Activated CD4-positive, alpha-beta T cell treated with anti-CD3 and anti-CD28 coated beads, Interleukin-10, Interleukin-2, amounts not matched to agents 100 ng/mL and 50 ng/mL, durations not matched to agents 16 hours and 8 hours (primary cell): ENCODE data around the gene GCLC.
"Not testable (repeated sequence)": the region's sequence is repeated elsewhere in the genome, so short reads cannot be mapped to it uniquely, and the experiment has no call there.

Source experiments
- DNase-seq: peaks from one replicate; pipeline ENCODE4 v3.0.0-alpha.2; 2020

The GCLC gene

DNA sequence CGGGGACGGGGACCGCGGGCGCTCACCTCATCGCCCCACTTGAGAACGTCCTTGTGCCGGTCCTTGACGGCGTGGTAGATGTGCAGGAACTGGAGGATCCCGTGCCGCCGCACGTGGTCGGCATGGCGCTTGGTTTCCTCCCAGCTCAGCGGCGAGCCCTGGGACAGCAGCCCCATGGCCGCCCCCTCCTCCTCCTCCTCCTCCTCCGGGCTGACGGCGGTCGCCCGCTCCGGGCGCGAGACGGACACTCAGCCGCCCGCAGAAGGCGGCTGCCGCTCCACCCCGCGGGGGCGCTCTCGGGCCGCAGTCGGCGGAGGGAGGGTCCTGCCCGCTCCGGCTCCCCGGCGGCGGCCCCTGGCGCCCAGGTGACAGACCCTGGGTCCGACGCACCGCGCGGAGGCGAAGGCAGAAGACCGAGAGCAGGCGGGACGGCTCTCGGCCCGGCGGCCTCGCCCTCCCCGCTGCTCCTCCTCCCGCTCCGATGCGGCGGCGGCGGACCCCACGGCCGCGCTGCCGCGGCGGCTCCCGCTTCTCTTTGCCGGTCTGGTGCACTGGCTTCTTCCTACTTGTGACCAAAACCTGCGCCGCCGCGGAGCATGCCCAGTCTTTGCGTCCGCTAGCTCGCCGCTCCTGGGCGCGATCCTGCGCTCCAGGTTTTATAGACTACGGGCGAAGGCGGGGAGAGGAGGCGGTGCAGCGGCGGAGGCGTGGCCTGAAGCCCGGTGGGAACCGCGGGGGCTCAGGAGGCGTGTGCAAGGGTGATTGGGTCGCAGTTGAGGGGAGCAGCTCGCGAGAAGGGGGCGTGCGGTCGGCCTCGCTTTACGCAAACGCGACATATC, at the start of gene GCLC:
GCLC (minus strand) TSS at position 632 of the 839 bp plus-strand sequence; CDS start at position 176, 456 bp downstream.
- DNase-seq, result peak; percentile 96

DNA sequence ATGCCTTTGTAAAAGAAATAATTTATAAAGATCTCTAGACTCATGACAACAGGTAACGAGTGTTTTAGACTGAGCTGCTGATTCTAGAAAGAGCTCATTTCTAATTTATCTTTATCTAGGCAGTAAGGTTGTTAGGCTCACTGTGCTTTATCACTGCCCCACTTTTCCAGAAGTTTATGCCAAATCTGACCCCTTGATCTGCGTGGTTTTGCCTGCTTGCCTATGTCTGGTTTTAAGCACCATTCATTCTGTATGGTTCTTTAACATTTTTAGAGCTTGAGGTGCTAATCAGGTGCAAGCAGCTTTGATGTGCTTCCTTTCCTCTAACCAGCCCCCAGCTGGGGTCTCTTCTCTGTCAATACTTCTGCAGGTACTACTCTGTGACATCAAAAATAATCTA, 49.7 kb upstream of the GCLC start:
- DNase-seq, result no peak

DNA sequence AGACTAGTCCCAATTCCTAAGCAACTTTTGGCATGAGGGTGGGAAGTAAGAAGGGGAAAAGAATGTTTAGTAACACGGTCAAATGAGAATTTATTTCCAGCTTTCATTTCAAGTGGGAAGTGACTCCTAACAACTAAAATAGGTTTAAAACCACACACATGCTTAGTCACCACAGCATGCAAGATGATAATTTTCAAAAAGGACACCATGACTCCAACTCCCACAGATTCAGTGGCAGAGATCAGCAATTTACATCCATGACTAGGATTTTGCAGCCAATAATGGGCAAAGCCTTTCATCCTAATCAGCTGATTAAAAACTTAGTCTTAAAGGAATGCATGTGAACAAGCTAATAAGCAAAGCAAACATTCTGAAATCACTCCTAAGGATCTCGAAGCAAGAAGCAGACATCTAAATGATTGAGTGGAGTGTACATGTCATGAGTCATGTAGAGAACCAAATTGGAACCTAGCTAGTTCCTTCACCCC, 48.1 kb upstream of the GCLC start:
- DNase-seq, result peak; percentile 5

DNA sequence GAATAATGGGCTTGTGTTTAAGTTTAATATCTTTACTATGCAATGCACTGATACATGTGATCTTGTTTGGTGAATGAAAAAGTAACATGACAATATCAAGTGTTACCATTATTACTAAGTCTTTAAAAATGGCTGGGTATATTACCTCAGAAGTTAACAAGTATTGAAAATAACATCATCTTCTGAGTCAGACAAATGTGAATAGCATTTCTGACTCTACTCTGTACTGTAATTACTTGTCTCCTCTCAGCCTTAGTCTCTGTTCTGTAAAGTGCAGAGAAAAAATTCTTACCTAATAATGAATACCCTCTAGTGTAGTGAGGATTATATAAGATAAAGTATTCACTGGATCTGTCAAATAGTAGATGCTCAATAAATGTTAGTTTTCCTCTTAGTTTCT, 47.0 kb upstream of the GCLC start:
- DNase-seq, result peak; percentile 23

DNA sequence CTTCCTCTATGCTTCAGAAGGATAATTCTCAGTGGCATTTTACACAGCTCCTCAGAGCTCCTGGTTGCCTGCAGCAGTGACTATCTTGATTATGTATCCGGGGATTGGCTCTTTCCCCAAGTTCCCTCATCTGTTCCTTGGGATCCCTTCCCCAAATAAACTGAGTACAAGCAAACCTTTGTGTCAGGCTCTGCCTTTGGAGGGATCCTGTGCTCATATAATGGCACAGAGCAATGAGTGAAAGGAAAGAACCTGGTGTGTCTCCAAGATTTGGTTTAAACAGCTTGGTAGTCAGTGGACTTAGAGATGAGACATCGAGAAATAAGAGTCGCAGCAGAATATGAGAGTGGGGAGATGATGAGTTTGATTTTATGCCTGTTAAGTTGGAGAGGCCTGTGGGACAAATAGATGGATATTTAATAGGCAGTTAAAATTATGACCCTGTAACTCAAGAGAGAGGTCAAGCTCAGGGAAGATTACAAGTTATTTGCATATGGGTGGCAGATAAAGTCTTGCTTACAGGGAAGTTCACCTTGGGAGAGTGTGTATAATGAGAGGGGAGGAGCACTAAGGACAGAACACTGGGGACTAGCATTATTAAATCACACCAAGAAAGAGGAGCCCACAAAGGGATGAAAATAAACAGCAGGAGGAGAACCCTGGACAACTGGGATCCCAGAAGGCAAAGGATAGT, 44.1 kb upstream of the GCLC start:
- DNase-seq, result no peak

DNA sequence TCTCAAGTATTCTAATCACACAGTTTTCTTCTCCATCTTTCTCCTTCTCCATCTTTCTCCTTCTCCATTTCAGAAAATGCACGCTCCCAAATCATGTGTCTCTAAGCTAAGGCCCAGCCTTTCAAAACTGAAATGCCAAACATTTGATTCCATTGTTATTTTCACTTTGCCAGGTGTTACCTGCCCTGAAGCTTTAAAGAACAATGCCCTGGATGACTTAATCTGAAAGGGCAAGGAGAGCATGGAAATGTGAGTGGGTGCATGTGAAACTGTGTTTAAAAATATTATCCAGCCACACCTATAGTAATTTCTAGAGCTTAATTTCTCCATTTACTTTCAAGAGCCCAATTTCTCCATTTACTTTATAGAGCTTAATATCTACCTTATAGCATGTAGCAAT, 42.4 kb upstream of the GCLC start:
- DNase-seq, result no peak

DNA sequence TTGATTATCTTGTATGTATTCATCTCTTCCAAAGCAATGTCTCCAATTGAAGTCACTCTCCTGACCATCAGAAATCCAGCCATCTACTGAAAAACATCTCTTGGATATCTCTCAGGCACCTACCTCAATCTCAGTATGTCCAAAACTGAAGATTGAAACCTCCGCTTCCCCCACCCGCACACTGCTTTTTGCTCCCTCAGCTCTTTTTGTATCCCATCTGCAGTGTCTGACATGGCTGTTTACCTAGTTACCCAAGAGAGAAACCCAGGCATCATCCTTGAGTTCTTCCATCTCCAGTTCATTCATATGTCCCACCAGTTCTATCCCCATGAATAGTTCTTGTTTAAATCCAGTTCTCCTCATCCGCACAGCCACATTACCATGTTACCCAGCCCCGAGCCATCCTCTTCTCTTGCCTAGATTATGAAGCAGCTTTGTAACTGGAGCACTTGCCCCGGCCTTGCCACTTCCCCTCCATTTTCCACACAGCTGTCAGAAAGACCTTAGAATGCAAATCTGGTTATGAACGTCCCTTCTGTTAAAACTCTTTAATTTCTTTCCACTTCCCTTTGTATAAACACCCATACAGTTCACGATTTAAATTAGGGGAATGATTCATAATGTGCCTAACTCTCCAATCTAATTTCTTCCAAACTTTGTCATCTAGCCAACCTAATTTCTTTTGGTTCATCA, 40.5 kb upstream of the GCLC start:
- DNase-seq, result no peak

DNA sequence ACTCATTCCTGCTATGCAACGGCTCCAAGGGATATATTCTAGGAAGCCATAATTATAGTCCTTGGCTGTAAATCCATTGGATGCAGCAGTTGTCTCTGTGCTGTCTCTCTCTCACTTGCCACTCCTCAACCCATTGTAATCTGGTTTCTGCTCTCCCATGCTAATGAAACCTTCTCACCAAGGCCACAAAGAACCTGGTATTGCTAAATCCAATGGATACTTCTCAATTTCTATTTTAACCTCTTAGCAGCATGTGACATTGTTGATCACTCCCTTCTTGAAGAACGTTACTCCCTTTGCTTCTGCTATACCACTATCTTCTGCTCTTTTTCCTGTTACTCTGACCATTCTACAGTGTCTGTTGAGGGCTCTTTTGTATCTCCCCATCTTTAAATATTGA, 39.8 kb upstream of the GCLC start:
- DNase-seq, result no peak

DNA sequence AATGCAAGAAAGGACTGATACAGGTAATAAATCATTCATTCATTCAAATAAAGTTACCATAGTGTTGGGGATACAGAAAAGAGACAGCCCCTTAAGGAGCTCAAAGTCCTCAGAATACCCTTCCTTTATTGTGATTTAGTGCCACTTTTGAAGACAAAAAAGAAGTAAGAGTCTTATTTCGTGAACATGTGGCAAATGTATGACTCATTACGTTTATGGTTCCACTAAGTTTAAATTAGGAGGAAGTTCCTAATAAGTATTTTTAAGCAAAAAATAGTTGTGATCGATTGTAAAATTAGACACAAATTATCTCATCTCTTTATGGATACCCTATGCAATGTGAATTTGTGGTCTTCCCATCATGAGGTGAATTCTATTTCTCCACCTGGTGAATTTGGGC, 38.5 kb upstream of the GCLC start:
- DNase-seq, result no peak

DNA sequence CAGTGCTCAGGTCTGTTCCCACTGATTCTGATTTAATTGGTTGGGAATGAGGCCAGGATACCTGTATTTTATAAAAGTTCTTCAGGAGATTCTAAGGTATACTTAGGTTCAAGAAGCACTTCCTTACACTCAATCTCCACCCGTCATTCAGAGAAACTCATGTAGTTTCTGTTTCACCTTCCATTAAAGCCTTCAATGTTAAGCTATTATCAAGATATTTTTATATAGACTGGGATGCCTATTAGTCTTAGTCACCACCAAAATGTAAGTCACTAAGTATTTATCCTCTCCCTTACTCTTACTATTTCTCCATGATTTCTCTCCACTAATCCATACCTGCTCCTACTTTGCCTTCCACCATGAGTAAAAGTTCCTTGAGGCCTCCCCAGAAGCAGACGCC, 38.1 kb upstream of the GCLC start:
- peak; percentile 11 for DNase-seq

DNA sequence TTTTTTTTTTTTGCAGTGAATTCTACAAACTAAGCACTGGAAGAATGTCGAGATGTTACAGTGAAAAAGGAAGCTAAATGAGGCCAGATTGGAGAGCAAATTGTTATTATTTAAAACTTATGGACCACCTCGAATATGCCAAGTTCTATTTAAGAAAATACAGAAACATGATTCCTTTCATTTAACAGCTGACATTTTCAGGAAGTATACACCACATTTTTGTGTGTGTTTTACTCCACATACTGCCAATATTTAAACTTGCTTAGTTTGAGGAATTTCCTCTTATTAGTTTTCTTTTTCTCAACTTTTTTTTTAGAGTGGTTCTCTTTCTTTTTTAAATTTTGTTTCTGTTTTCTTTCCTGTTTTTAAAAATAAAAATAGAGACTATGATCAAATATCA, 37.0 kb upstream of the GCLC start:
- no peak for DNase-seq

DNA sequence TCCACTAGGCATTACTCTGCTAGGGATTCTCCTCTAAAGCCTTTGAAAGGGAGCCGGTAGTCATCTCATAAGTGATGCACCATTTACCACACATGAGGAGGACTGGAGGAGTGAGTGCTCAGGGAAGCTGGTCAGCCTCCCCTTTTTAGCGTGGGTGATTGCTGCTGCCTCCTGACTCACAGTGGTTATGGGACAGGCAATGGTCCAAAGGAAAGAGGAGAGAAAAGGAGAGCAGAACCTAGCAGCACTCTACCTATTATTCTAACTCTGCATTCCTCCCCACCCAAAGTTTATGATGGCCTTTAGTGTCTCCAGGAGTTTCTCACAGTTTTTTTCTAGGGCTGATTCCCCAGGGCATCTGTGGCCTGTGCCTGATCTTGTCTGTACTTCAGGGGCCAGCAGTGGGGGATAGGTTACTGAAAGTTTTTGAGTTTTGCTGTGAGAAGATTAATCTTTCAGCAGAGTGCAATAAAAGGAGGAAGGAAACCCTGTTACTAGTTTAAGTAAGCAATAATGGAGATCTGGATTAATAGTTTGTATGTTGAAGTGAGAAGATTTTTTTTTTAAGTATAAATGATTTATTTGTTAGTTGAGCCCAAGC, 36.4 kb upstream of the GCLC start:
- no peak for DNase-seq

DNA sequence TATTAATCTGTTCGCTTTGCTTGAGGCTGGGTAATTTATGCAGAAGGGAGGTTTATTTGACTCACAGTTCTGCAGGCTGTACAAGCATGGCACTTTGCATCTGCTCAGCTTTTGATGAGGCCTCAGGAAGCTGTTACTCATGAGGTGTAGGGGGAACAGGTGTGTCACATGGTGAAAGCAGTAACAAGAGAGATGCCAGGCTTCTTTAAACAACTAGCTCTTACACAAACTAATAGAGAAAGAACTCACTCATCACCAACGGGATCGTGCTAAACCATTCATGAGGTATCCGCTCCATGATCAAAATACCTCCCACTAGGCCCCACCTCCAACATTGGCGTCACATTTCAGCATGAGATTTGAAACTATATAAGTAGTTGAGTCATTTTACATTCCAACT, 34.4 kb upstream of the GCLC start:
- peak; percentile 34 for DNase-seq

DNA sequence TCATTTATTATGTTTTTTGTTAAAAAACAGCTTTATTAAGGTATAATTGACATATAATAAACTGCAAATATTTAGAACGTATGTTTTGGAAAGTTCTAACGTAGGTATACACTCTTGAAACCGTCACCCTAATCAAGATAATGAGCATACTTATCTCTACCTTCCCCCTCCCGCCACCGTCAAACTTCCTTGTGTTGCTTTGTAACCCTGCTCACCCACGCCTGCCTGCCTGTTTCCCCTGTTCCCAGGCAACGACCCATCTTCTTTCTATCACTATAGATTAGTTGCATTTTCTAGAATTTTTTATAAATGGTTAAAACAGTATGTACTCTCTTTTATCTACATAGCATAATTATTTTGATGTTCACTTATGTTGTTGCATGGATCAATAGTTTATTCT, 33.5 kb upstream of the GCLC start:
- DNase-seq, result no peak

DNA sequence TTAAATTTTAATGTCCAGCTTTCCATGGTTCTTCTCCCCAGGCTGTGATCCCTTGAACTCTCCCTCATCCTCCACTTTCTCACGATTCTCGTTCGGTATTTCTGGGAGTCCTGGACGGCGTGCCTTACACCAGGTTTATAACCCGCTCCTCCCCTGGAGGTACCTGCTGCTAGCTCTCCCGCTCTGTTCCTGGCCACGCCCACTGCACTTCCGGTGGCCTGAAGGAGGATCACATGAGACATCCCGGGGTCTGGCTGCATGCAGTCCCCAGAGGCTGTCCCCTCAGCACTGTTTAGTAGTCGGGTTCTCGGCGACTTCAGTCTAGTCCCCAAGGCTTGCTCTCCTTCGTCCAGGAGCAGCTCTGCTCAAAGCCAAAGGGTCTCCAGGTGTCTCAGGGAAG, 28.4 kb upstream of the GCLC start:
- DNase-seq, result no peak

DNA sequence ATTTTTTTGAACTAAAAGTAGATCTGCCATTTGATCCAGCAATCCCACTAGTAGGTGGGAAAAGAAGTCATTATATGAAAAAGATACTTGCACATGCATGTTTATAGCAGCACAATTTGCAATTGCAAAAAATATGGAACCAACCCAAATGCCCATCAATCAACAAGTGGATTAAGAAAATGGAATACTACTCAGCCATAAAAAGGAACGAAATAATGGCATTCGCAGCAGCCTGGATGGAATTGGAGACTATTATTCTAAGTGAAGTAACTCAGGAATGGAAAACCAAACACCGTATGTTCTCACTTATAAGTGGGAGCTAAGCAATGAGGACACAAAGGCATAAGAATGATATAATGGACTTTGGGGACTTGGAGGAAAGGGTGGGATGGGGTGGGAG, 27.5 kb upstream of the GCLC start:
- not testable (repeated sequence) for DNase-seq

DNA sequence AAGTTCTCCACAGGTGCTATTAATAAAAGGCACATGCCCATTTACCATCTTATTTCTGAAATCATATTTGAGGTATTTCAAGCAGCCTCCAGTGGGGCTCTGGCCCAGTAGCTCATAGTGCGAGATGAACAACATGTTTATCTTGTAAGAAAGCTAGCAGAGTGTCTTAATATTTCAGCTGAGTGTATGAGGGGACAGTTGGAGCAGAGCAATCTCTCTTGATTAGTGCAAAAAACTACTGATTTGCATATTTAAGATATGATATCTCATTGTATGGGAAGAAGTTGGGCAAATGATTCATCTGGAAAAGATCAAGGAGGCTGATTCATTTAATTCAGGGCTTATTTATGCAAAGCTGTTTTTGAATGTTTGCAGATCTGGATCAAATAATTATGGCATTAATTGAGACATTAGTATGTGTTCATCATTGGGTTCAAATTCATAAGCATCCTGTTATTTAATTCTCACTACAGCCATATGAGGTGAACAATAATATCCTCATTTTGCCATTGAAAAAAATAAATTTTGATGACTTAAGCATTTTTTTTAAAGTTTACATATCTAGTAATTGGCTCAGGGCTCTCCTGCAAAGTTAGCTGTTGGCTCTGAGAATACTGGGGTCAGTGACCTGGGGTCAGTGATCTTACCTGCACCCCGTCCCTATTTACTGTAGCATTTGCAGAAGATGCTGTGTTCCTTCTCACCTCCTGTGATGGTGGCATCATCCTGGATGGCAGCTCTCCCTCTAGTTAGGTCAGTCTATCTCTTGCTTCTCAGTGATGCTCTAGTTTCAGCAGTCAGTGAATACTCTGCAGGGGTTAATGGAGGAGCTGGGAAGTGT, 24.1 kb upstream of the GCLC start:
- no peak for DNase-seq

DNA sequence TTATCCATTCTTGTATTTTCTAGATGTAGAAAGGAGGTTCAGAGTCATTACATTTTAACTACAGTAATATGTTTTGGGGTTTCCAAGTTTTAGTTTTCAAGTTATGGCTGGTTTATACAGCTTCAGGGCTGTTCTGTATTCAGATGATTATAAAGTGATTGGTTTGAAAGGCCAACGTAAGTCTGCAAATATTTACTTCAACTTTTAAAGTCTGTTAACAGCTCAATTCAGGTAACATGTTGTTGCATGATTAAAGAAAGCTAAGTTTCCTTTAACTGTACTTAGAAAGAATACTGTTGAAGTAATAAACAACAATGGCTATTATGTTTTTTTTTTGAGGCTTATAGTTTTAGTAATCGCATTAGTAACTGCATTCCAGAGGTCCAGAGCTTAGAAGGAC, 22.8 kb upstream of the GCLC start:
- no peak for DNase-seq

DNA sequence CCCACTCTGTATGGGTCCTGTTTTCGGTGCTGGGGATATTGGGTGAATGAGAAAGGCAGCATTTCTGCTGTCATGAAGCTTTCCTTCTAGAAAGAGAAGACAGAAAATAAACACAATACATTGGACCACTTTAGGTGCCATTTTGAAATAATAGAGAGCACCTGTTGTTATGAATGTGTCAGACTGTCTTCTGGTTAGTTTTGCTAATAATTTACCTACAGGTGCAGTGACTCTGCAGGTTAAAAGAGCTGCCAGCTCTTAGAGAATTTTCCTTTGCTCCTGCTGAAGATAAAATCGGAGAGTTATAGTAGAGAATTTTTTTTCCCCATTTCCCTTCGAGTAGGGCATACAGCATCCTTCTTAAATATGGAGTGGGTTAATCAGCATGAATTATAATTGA, 21.9 kb upstream of the GCLC start:
- no peak for DNase-seq

DNA sequence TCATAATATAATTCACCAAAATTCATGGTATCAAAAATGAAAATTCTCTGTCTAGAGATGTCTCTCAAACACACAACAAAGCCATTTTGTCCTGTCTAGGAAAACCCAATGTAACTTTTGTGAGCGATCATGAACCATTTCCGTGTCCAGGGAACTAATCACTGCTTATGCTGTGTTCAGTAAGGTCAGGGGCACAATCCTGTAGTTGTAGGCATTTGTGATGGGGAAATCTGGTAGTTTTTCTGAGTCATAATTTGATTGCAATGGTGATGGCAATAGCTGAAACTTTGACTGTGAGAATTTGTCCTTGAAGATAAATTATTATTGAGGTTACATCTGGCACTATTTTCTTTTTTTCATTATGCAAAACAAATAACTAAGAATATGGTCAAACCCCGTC, 21.0 kb upstream of the GCLC start:
- DNase-seq, result no peak

DNA sequence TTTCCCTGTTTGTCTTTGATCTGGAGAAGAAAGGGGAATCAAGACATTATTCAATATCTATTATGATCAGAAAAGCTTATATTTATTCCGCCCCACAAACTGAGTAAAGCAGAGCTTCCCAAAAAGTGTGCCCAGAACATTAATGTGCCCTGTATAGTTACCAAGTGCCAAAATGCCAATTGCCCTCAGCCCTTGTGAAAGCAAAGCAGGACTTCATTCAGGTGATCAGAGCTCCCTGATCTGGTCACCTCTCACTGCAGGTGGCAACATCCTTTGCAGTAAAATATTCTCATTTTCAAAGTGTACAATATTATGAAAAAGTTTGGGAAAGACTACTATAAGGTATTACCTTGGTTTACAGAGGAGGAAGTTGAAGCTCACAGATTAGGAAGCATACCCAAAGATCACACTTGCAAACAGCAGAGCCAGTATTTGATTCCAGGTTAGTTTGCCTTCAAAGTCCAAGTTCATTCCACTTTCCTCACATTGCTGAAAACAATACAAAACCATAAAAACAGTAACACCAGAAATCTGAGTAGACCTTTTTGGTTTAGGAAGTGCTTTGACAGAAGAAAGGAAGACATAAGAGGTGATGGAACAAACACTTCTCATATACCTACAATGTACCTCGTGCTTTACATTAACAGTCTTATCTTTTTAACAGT, 19.6 kb upstream of the GCLC start:
- DNase-seq, result no peak
